ENCODE results near the gene SSBP3.
"Not testable (repeated sequence)": the region's sequence is repeated elsewhere in the genome, so short reads cannot be mapped to it uniquely, and the experiment has no call there.

The SSBP3 gene

GRCh38 chr1:54239035-54239383 lies 167.2 kb downstream of the SSBP3 start:
- DNase-seq = no peak

- no peak for DNase-seq
Measured at GRCh38 chr1:54238353-54239034, 167.7 kb downstream of the SSBP3 start.

- DNase-seq = no peak
Measured at GRCh38 chr1:54237586-54237985, 168.6 kb downstream of the SSBP3 start.

- no peak for DNase-seq
Measured at GRCh38 chr1:54234284-54234683, 171.9 kb downstream of the SSBP3 start.

GRCh38 chr1:54233196-54233595 lies 173.0 kb downstream of the SSBP3 start:
- not testable (repeated sequence) for DNase-seq

- DNase-seq = no peak
Measured at GRCh38 chr1:54230507-54231339, 175.5 kb downstream of the SSBP3 start.

- DNase-seq = no peak
Measured at GRCh38 chr1:54229281-54229891, 176.8 kb downstream of the SSBP3 start.

GRCh38 chr1:54228638-54229079 lies 177.5 kb downstream of the SSBP3 start:
- DNase-seq = no peak

- DNase-seq = no peak
Measured at GRCh38 chr1:54227891-54228310, 178.3 kb downstream of the SSBP3 start.

GRCh38 chr1:54227091-54227602 lies 179.0 kb downstream of the SSBP3 start:
- DNase-seq = no peak

GRCh38 chr1:54225986-54226559 lies 180.1 kb downstream of the SSBP3 start:
- no peak for DNase-seq

GRCh38 chr1:54225378-54225777 lies 180.8 kb downstream of the SSBP3 start:
- no peak for DNase-seq

- DNase-seq = no peak
Measured at GRCh38 chr1:54224233-54224632, 182.0 kb downstream of the SSBP3 start.

GRCh38 chr1:54223441-54224202 lies 182.6 kb downstream of the SSBP3 start:
- no peak for DNase-seq

- DNase-seq = no peak
Measured at GRCh38 chr1:54222711-54223110, 183.5 kb downstream of the SSBP3 start.

GRCh38 chr1:54221867-54222484 lies 184.2 kb downstream of the SSBP3 start:
- no peak for DNase-seq

- no peak for DNase-seq
Measured at GRCh38 chr1:54221113-54221834, 184.9 kb downstream of the SSBP3 start.

- DNase-seq = no peak
Measured at GRCh38 chr1:54220004-54220811, 186.0 kb downstream of the SSBP3 start.

- DNase-seq = no peak
Measured at GRCh38 chr1:54219688-54220003, 186.5 kb downstream of the SSBP3 start.

- DNase-seq = no peak
Measured at GRCh38 chr1:54218883-54219687, 187.1 kb downstream of the SSBP3 start.

Measured in SHP77 treated with DMSO at 0.1 percent for 48 hours (cell line).